NCI-H774 (cell line): ENCODE measurements around the gene GP1BB.

ENCODE experiments used
- DNase-seq: peaks from one replicate; lab custom pipeline; 2025; lab: John Stamatoyannopoulos, UW

Gene GP1BB

DNA sequence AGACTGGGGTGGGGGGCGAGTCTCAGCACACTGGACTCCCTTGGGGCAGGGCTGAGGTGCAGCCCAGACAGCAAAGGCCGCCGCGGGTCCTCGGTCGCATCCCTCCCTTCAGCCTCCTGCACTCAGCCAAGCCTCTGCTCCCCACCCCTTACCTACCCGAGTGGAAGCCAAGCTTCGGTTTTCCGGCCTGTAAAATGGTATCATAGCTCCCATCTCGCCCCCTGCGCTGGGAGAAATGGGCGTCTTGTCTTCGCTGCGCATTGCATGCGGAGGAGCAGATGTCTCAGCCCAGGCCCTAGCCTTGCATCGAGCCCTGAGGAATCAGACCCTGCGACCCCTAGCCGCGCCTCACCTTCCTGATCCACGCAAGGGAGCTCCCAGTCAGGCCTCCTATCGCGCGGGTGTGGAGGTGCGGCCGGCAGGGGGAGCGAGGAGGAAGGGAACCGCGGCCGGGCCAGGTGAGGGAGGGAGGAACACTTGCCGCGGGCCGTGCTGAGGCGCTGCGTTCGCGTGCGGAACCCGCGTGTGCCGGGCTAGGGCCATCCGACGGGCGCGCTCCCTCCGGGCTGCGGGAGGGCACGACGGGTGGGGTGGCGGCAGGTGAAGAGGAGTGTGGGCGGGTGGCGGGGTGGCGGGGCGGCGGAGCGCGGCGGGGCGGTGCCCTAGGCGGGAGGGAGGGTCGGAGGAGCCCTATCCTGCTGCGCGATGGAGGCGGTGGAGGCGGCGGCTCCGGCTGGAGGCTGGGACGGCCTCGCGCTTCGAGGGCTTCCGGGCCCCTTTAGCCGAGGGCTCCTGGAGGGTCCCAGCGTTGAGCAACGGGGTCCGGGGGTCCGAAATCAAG is 33.2 kb downstream of the GP1BB start:
- no peak for DNase-seq

DNA sequence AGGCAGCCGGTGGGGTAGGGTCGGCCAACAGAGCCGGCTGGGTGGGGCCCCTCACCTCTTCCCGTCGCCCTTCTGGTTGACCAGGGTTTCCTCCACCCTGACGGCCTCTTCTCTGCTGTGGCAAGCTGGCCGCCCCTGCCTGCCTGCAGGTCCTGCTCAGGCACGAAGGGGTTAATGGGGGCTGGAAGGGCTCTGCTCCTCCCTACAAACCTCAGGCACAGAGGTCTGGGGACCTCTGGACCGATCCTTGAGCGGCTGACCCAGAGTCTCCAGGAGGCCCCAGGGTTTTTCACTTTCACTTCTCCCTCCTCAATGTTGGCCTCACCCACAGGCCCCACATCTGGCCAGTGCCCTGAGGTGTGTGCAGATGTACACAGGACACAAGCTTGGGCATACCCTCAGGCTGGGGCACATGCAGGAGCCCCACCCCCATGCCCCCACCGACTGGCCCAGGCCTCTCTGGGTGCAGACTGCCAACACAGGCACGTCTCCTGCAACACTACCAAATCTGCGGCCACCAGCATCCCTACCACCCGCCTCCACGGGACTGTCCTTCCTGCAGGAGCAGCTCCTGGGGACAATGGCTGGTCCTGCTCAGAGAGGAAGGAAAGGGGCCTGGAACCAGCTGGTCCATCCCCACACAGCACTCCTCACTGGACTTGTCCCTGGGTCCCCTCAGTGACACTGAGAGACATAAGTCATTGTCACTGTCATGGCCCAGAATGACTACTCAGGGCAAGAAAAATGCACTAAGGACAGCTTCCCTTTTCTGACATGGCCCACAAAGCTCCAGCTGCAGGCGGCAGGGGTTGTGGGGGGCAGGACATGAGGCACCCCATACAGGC is 34.0 kb downstream of the GP1BB start:
- no peak for DNase-seq

DNA sequence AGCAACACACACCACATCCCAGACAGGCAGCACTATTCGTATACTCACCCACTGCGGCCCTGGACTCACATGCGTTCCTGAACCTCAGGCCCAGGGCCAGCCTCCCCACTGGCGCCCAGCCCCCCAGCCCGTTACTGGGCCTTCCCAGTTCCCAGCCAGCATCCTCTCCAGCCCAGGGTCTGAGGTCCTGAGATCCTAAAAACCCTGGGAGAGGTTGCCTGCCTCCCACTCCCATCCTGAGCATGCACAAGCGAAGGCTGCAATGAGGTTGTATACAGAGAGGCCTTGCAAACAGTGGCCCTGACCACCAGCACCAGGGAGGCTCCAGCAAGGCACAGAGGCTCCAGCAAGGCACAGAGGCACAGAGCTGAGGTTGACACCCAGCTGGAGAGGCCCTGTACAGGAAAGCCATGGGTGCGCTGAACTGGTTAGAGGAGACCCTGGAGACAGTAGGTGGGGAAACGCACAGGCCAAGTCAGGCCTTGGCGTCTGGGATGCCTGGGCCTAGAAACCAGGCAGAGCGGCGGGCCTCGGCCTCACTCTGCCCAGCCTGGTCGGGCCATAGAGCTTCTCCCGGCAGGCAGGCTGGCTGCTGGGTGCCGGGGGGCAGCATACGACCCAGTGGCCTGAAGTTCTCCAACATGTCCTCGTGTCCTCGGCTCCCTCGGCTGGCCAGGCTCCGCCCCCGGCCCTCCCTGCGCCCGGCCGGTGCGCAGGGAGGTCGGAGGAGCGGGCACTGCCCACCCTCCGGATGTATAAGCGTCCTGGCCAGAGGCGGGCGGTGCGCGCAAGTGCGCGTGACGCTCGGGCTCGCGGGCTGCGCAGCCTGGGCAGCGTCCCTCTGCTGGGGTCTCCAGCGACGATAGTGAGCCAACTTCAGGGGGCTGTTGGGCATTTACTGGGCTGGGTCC is 34.9 kb downstream of the GP1BB start:
- DNase-seq = no peak

DNA sequence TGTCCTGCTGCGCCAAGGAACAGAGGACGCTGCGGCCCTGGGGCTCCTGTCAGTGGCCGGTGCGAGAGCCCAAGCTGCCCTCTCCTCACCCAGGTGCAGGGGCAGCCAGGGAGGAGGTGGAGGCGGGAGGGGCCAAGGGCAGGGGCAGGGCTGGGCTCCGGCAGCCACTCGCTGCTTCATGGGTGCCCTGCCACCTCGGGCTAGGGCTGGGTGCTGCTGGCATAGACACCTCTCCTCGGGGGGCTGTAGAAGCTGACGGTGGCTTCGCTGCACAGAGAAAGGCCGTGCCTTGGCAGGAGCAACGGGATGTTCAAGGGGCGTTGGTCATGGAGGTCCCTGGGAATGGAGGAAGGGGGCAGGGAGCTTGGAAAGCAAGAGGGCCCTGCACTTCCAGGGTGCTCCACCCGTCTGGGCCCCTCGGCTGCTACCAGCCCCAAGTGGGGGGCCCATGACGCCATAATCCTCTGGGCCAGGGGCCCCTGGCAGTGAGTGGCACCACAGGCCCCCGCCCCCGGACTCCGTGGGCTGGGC is 35.6 kb downstream of the GP1BB start:
- DNase-seq = no peak

DNA sequence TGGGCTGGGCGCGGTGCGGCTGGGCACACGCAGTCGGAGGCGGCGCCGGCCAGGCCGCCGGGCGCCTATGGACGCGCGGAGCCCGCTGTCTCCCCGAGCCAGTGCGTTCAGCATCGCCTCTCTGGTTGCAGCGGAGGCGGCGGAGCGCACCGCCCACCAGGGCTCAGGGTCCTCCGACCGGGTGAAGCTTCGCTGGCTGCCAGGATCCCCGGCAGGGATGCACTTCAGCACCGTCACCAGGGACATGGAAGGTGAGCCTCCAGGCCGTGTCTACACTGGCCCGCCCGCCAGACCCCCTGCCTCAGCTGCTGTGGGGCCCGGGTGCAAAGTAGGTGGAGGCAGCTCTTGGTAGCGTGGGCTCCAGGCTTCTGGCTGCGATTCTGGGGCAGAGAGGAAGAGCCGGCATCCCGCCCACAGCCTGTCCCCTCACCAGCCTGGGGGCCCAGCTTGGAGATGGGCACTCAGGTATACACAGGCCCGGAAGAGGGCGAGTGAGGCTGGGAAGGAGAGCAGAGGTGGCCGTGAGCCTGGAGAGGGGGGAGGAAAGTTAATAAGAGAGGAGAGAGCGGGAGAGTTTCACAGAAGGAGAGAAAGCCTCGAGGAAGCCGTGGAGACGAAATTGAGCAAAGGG is 36.2 kb downstream of the GP1BB start:
- DNase-seq = no peak

DNA sequence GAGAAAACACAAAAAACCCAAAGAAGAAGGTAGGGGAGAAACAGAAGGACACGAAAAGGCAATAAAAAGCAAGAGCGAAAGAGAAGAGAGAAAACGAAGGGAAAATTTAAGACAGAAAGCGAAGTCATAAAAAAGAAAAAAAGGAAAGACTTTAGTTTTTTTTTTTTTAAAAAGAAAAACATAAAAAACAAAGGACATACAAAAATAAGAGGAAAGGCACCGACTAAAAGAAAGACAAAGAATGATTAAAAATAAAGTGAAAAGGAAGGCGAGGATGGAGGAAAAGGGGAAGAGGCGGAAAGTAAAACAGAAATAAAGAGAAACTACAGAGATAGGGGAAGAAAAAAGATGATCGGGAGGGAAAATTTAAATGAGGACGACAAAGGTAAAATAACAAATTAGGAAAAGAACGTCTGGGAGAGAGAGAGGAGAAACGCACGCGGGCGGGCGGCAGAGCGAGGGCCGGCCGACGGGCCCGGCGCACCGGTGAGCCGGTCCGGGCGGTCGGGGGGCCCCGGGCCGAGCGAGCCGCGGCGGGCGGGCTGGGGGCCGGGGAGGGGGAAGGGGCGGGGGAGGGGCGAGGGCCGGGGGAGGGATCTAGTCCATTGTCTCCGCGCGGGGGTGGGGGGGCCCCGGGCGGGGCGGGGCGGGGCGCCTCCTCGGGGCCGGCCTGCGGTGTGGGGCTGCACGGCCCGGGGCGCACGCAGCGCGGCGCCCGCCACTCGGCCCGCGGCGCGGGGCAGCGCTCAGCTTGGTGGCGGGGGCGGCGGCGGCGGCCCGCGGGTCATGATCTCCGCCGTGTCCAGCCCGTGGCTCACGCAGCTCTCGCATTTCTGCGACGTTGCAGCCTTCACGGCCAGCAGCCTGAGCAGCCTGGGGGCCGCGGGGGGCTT is 37.0 kb downstream of the GP1BB start, which contains the start of gene TBX1:
TBX1 (plus strand) TSS at position 721 of the 893 bp plus-strand sequence; CDS start at position 787, 66 bp downstream.
- no peak for DNase-seq

DNA sequence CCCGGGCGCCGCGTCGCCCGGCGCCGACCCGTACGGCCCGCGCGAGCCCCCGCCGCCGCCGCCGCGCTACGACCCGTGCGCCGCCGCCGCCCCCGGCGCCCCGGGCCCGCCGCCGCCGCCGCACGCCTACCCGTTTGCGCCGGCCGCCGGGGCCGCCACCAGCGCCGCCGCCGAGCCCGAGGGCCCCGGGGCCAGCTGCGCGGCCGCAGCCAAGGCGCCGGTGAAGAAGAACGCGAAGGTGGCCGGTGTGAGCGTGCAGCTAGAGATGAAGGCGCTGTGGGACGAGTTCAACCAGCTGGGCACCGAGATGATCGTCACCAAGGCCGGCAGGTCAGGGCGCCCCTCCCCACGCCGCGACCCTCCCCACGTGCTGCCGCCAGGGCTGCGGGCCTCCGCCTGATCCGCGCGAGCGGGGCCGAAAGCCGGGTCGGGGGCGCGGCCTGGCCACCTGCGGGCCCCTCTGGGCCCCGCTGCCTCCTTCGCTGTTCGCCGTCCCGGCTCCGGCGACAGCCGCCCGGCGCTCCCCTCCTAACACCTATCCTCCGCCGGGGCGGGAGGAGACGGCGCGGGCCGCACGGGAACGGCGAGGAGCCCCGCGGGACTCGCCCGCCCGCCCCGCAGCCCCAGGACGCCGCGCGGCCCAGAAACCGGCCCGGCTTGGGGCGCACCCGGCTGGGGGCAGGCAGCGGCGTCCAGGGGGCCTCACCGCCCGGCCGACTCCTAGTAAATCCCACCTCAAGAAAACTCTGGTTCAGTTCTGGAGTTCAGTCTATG is 37.8 kb downstream of the GP1BB start:
- no peak for DNase-seq

DNA sequence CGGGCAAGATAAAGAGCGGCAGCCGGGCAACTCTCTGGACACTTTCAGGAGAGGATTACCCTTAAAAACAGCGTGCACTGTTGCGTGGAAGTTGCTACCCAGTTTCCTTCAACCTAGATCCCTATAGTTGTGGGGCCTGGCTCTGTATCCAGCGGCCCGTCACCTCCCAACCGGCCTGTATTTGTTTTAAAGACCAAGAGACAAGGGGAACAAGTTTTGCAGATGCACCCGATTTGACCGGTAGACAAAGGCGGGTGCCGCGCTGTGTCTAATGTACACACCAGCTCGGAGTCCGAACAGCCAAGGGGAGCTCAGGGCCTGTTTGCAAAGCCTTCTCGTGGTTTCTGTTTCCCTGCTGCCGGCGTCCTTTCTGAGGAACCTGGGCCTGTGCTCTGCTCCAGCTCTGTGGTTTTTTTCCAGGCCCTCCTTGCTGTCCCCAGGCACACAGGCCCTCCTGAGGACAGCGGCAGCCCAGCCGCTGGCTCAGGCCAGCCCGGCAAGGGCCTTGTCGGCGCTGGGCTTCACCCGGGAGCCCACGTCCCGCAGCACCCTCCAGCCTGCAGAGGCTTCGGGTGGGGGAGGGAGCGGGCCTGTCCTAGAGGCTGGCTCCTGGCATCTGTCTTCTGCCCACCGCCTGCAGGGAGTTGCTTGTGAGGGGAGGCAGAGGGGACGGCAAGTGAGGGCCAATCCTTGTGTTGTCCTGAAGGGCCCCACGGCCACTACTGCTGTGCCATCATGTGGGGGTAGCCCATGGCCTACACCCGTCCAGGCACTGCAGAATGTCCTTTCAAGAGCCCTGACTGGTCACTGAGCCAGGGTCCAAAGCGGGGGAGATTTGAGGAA is 38.6 kb downstream of the GP1BB start:
- DNase-seq = no peak

DNA sequence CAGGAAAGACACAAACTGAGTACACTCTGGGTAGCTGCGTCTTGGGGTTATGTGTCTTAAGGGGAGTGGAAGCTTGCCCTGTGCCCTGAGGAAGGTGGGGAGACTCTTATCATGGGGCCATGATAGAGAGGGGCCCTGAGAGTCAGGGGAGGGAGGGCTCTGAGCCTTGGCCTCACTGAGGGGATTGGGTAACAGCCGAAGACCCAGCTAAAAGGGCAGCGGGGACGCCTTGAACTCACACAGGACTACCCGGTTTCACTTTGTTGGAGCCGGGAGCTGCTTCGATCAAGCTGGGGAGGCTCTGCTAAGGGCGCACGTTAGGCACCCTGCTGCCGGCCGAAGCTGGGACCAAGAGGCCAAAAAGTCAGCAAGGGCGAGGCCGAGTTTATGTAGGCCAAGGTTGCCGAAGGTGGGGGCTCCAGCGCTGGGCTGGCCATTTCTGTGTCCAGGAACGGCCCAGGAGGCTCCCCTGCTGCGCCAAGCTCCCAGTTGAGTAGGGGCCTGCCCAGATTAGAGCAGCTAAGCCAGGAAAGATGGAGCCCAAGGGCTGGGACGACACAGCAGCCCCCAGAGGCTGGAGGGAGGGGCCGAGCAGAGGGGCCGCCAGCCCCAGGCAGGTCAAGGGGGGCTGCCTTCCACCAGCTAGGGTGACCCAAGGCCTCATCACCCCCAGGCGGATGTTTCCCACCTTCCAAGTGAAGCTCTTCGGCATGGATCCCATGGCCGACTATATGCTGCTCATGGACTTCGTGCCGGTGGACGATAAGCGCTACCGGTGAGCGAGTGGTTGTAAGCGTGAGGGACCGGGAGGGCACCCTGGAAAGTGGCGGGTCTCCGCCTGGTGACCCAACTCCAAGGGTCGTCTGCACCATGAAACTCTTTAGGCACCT is 39.5 kb downstream of the GP1BB start:
- no peak for DNase-seq

DNA sequence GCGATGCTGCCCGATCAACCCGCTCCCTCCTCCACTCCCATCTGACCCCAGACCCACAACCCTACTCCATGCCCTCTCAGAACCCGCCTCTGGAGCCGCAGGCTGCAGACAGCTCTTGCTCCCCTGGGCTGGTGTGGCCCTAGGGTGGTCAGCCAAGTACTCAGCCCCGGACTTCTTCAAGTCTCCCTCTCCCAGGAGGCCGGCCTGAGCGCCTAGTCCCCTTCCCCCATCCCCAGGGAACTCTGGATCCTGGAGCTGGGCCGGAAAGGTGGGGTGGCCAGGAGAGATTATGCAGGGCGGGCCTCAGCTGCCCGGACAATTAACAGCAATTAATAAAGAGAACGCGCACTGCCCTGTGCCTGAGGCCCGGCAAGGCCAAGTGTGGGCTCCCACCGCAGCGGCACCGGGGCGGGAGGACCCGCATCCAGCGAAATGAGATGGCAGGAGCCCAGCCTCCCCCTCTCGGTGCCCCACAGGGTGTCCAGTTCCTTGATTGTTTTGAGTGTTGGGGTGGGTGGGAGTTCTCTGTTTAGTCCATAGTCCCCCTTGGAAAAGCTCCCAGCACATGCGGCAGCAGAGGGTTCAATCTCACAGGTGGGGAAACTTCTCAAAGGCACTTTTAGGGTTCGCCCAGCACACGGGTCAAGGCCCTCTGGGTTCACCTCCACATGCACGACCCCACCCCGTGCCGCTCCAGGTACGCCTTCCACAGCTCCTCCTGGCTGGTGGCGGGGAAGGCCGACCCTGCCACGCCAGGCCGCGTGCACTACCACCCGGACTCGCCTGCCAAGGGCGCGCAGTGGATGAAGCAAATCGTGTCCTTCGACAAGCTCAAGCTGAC is 40.3 kb downstream of the GP1BB start:
- DNase-seq = no peak

DNA sequence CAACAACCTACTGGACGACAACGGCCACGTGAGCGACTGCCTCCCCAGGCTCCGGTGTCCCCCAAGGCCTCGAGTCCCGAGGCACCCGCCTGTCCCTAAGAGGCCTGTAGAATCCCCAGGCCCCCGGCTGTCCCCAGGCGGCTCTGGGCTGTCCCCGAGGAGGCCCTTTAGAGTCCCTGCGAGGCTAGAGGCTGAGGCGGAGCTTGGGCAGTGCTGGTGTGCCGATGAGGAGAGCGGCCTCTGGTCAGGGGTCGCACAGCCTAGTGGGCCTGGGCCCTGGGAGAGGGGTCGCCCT is 40.9 kb downstream of the GP1BB start:
- DNase-seq = no peak

DNA sequence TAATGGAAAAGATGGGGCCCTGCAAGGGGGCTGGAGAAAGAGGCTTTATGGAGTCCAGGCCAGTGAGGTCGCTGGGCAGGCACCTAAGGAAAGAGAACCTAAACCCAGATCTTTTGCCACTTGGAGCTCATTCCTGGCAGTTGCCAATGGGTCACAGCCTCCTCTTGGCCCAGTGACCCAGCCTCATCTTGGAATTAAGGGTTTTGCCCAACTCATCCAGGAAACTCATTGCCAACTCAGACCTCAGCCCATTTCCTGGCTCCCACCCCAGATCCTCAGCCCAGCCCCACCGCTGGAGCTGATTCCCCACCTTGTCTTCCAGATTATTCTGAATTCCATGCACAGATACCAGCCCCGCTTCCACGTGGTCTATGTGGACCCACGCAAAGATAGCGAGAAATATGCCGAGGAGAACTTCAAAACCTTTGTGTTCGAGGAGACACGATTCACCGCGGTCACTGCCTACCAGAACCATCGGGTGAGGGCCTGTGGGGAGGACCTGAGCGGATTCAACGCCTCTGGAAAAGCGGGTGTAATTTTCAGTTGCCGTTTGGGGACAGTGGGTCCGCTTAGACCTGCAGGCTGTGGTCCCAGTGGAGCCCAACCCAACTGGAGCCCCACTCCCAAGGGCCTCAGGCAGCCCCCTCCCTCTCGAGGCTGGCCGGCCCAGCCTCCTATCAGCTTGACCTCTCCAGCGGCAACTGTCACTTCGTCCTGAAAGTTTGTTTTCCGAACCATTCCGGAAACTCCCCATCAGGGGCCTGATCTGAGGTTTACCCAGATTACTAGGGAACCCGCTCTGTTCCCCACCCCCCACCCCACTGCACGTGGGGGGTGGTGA is 41.5 kb downstream of the GP1BB start:
- no peak for DNase-seq

DNA sequence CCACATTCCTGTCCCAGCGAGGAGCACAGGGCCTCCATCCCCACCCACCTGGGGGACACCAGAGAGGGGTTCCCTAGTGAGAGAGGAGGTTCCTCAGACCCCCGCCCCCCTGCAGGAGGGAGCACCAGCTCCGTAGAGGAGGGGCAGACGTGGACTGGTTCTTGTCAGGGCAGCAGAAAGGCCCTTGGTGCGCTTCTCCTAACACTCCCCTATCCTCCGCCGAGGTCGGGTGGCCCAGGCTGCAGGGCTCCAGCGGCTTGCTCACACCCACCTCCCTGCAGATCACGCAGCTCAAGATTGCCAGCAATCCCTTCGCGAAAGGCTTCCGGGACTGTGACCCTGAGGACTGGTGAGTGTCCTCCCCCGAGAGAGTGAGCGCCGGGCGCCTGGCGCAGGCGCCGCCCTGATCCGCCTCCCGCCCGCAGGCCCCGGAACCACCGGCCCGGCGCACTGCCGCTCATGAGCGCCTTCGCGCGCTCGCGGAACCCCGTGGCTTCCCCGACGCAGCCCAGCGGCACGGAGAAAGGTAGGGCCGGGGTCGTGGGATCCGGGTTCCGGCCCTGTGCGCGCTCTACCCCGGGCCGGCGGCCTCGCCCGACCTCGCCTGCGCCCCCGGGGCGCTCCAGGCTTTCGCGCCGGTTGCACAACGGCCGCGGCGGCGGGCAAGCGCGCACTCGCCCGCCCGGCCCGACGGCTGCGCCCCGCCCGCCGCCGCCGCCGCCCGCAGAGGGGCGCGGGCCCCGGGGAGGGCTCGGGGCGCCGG is 42.3 kb downstream of the GP1BB start:
- no peak for DNase-seq

DNA sequence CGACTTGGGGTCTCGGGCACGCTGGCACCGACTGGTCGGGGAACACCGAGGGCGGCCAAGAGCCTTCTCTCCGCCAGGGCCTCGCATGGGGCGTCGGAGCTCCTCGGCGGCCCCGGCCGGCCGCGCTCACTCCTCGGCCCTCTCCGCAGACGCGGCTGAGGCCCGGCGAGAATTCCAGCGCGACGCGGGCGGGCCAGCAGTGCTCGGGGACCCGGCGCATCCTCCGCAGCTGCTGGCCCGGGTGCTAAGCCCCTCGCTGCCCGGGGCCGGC is 42.8 kb downstream of the GP1BB start:
- DNase-seq = no peak
